ENCODE data around the gene STARD8. TPM values are rescaled to one million over a fixed set of nuclear protein-coding genes. Genes with fewer than 3 reads are reported as not detected.
A peak's percentile ranks its signal among the peaks of the same experiment; 100 is the strongest.
"Not testable (repeated sequence)": the region's sequence is repeated elsewhere in the genome, so short reads cannot be mapped to it uniquely, and the experiment has no call there.

Gene STARD8
- total RNA-seq, 1 experiment from 2014 or later, result 0.97 TPM

- peak; percentile 39 for DNase-seq (ENCODE audit: low spot score)
Measured at GRCh38 chrX:68659385-68659784, 11.9 kb downstream of the STARD8 start.

GRCh38 chrX:68659786-68660185, 12.3 kb downstream of the STARD8 start:
- DNase-seq (ENCODE audit: low spot score), result no peak

- DNase-seq (ENCODE audit: low spot score), result no peak
Measured at GRCh38 chrX:68660746-68661145, 13.3 kb downstream of the STARD8 start.

- no peak for DNase-seq (ENCODE audit: low spot score)
Measured at GRCh38 chrX:68665502-68665901, 18.0 kb downstream of the STARD8 start.

- no peak for DNase-seq (ENCODE audit: low spot score)
Measured at GRCh38 chrX:68666580-68666979, 19.1 kb downstream of the STARD8 start.

- no peak for DNase-seq (ENCODE audit: low spot score)
Measured at GRCh38 chrX:68669094-68669860, 21.8 kb downstream of the STARD8 start.

GRCh38 chrX:68669871-68670270, 22.4 kb downstream of the STARD8 start:
- DNase-seq (ENCODE audit: low spot score), result no peak

GRCh38 chrX:68671221-68671620, 23.8 kb downstream of the STARD8 start:
- DNase-seq (ENCODE audit: low spot score), result no peak

- DNase-seq (ENCODE audit: low spot score), result no peak
Measured at GRCh38 chrX:68672581-68673318, 25.3 kb downstream of the STARD8 start.

- no peak for DNase-seq (ENCODE audit: low spot score)
Measured at GRCh38 chrX:68675571-68675970, 28.1 kb downstream of the STARD8 start.

- DNase-seq (ENCODE audit: low spot score), result no peak
Measured at GRCh38 chrX:68676335-68676734, 28.9 kb downstream of the STARD8 start.

GRCh38 chrX:68677998-68678397, 30.5 kb downstream of the STARD8 start:
- no peak for DNase-seq (ENCODE audit: low spot score)

GRCh38 chrX:68681443-68681941, 34.0 kb downstream of the STARD8 start:
- DNase-seq (ENCODE audit: low spot score), result no peak

GRCh38 chrX:68682790-68683189, 35.3 kb downstream of the STARD8 start:
- no peak for DNase-seq (ENCODE audit: low spot score)

GRCh38 chrX:68683580-68683979, 36.1 kb downstream of the STARD8 start:
- DNase-seq (ENCODE audit: low spot score), result no peak

GRCh38 chrX:68684291-68684918, 36.9 kb downstream of the STARD8 start:
- DNase-seq (ENCODE audit: low spot score), result peak; percentile 55

GRCh38 chrX:68684919-68685304, 37.4 kb downstream of the STARD8 start:
- DNase-seq (ENCODE audit: low spot score), result no peak

GRCh38 chrX:68685685-68686084, 38.2 kb downstream of the STARD8 start:
- DNase-seq (ENCODE audit: low spot score), result no peak

- DNase-seq (ENCODE audit: low spot score), result no peak
Measured at GRCh38 chrX:68686097-68686977, 38.9 kb downstream of the STARD8 start.

- DNase-seq (ENCODE audit: low spot score), result not testable (repeated sequence)
Measured at GRCh38 chrX:68688931-68689330, 41.5 kb downstream of the STARD8 start.

- no peak for DNase-seq (ENCODE audit: low spot score)
Measured at GRCh38 chrX:68690936-68691501, 43.6 kb downstream of the STARD8 start.
